ENCODE measurements around the gene ADNP2.

The ADNP2 gene

GRCh38 chr18:80109676-80110078 lies 615 bp downstream of the ADNP2 start (continued):
- TF ChIP-seq CREB5 (CRISPR knock-in tag; IDR thresholded peaks at IDR 0.05; ENCODE audit: low read depth): no peak

GRCh38 chr18:80112624-80113248 lies 3.7 kb downstream of the ADNP2 start:
- no peak for ATAC-seq
- TF ChIP-seq ISL1 (CRISPR knock-in tag; IDR thresholded peaks at IDR 0.05) (no peak), ZNF8 (CRISPR knock-in tag; IDR thresholded peaks at IDR 0.05) (no peak), TSHZ2 (CRISPR knock-in tag; IDR thresholded peaks at IDR 0.05) (no peak), CSDC2 (CRISPR knock-in tag; IDR thresholded peaks at IDR 0.05) (no peak), POU6F1 (CRISPR knock-in tag; IDR thresholded peaks at IDR 0.05; ENCODE audit: borderline replicate concordance, low read depth) (no peak), RARB (CRISPR knock-in tag; IDR thresholded peaks at IDR 0.05) (no peak), SNAI2 (CRISPR knock-in tag; IDR thresholded peaks at IDR 0.05) (no peak), ZC3H10 (CRISPR knock-in tag; IDR thresholded peaks at IDR 0.05) (no peak), TCF4 (CRISPR knock-in tag; IDR thresholded peaks at IDR 0.05; ENCODE audit: borderline replicate concordance) (no peak), ZNF565 (CRISPR knock-in tag; conservative IDR thresholded peaks at IDR 0.05; ENCODE audit: low read depth) (no peak), ZFP3 (CRISPR knock-in tag; IDR thresholded peaks at IDR 0.05) (no peak), GLIS3 (CRISPR knock-in tag; IDR thresholded peaks at IDR 0.05) (no peak), CSRNP3 (CRISPR knock-in tag; IDR thresholded peaks at IDR 0.05) (no peak), ZFP30 (CRISPR knock-in tag; IDR thresholded peaks at IDR 0.05) (no peak)

GRCh38 chr18:80115035-80115434 lies 6.0 kb downstream of the ADNP2 start:
- ATAC-seq: no peak

More at GRCh38 chr18:80115035-80115434, 6.0 kb downstream of the ADNP2 start:
- no peak for TF ChIP-seq ZFP30 (CRISPR knock-in tag; IDR thresholded peaks at IDR 0.05)
- TF ChIP-seq ZNF70 (CRISPR knock-in tag; IDR thresholded peaks at IDR 0.05): no peak
- no peak for TF ChIP-seq ESRRG (CRISPR knock-in tag; IDR thresholded peaks at IDR 0.05)
- no peak for TF ChIP-seq ZNF565 (CRISPR knock-in tag; conservative IDR thresholded peaks at IDR 0.05; ENCODE audit: low read depth)
- no peak for TF ChIP-seq TSHZ2 (CRISPR knock-in tag; IDR thresholded peaks at IDR 0.05)
- no peak for TF ChIP-seq TOX (CRISPR knock-in tag; IDR thresholded peaks at IDR 0.05; ENCODE audit: borderline replicate concordance)
- no peak for TF ChIP-seq BACH2 (CRISPR knock-in tag; IDR thresholded peaks at IDR 0.05; ENCODE audit: borderline replicate concordance)
- no peak for TF ChIP-seq CREB5 (CRISPR knock-in tag; IDR thresholded peaks at IDR 0.05; ENCODE audit: low read depth)
- no peak for TF ChIP-seq ZC3H10 (CRISPR knock-in tag; IDR thresholded peaks at IDR 0.05)
- TF ChIP-seq OSR1 (CRISPR knock-in tag; IDR thresholded peaks at IDR 0.05): no peak
- TF ChIP-seq ISL1 (CRISPR knock-in tag; IDR thresholded peaks at IDR 0.05): no peak
- TF ChIP-seq GLIS3 (CRISPR knock-in tag; IDR thresholded peaks at IDR 0.05): no peak
- TF ChIP-seq POU6F1 (CRISPR knock-in tag; IDR thresholded peaks at IDR 0.05; ENCODE audit: borderline replicate concordance, low read depth): no peak
- no peak for TF ChIP-seq ZNF8 (CRISPR knock-in tag; IDR thresholded peaks at IDR 0.05)
- TF ChIP-seq CSDC2 (CRISPR knock-in tag; IDR thresholded peaks at IDR 0.05): no peak
- no peak for TF ChIP-seq RARB (CRISPR knock-in tag; IDR thresholded peaks at IDR 0.05)
